ENCODE measurements around the gene DTWD2.

GRCh38 chr5:119031905-119032304 lies 43.6 kb upstream of the DTWD2 start:
- no peak for TF ChIP-seq CTCF (IDR thresholded peaks at IDR 0.05)
- TF ChIP-seq POLR2A (IDR thresholded peaks at IDR 0.05), result no peak

Data from testis (tissue), 2 donors.